Heart left ventricle (tissue), 13 donors: Measurements from ENCODE around the gene ANKMY2.

Source experiments
- CTCF ChIP-seq, 12 donors: fragments of 200-600 bp; sonication (generic) in 4 of 12; IDR thresholded peaks; one replicate each; pipeline versions ENCODE4 v1.5.0 to v1.8.0; 2018 to 2022; ENCODE audit warnings: antibody characterized with exemption in 12 of 12, mild to moderate bottlenecking in 5 of 12
- POLR2A ChIP-seq, 2 donors: fragments of 450-650 bp; IDR thresholded peaks; one replicate each; pipeline ENCODE4 v1.6.1; 2017; ENCODE audit warnings: antibody characterized with exemption in 2 of 2, mild to moderate bottlenecking in 2 of 2, moderate library complexity in 2 of 2
- donor health status: ischemic (EF 13 %, LVEDD 7.1; RV severe dilation, severe dysfunction).
- donor health status: DM: no; HTN: yes; CAD: no.
- donor health status: DM: no; HTN: no; CAD: no.
- donor health status: ischemic (EF 25% LVEDD 6.9; RV normal size, moderate dysfunction).
- donor health status: ischemic (EF 25% LVEDD 5.7; RV mildly dilated, moderate dysfunction).
- donor health status: ischemic (EF 35%, LVEDD 5.7; RV mildly dilated, moderate dysfunction).
- donor health status: nonischemic (EF 11% LVEDD 7.7; RV severe dilation, severe dysfunction).
- donor health status: DM: yes; HTN: yes; CAD: no.
- donor health status: PGD.
- donor health status: ischemic (EF 29% LVEDD 5.4; RV normal size, mild dysfunction).
- donor health status: nonischemic (EF 23%, LVEDD 6.1; RV moderate dilation, normal function).

- no peak for TF ChIP-seq CTCF (IDR thresholded peaks at IDR 0.05)
- TF ChIP-seq POLR2A (IDR thresholded peaks at IDR 0.05) = no peak
These were observed 59.3 kb downstream of the ANKMY2 start for GRCh38 chr7:16586081-16586874.
